ENCODE results near the gene BABAM2.

- TF ChIP-seq CTCF (IDR thresholded peaks at IDR 0.05) = no peak
- TF ChIP-seq POLR2AphosphoS5 (IDR thresholded peaks at IDR 0.05) = no peak
Observed at GRCh38 chr2:28361991-28362710, 471.6 kb downstream of the BABAM2 start.

Measured in sigmoid colon (tissue), 4 donors.